Right cardiac atrium (tissue), 5 donors: ENCODE results near the gene PIAS1. TPM values are rescaled to one million over a fixed set of nuclear protein-coding genes. Genes with fewer than 3 reads are reported as not detected.

Source experiments
- ATAC-seq, 2 donors: fragments of 200-7000 bp; cut with Tn5 transposase; one replicate each; pipeline versions ENCODE4 v1.8.0 to v1.9.1; 2020; ENCODE audit warnings: moderate library complexity in 2 of 2, mild to moderate bottlenecking in 1 of 2
- DNase-seq, 3 donors: peaks; one replicate each; pipeline ENCODE4 v3.0.0-alpha.2; 2020
- H3K27ac ChIP-seq: one replicate; pipeline ENCODE4 v1.5.1; 2013; ENCODE audit warnings: mild to moderate bottlenecking, low read length, control low read depth, moderate library complexity
- H3K27me3 ChIP-seq: one replicate; pipeline ENCODE4 v1.6.1; 2013; ENCODE audit not compliant: control insufficient read depth, insufficient read depth
- H3K4me1 ChIP-seq: one replicate; pipeline ENCODE4 v1.6.1; 2013; ENCODE audit warnings: low read length; ENCODE audit not compliant: control insufficient read depth, insufficient read depth
- H3K4me3 ChIP-seq: one replicate; pipeline ENCODE4 v1.5.1; 2013; ENCODE audit warnings: low read length, control low read depth
- H3K9me3 ChIP-seq: one replicate; pipeline ENCODE4 v1.6.1; 2013; ENCODE audit warnings: low read length; ENCODE audit not compliant: control insufficient read depth
- WGBS: extraction: QIAGEN DNeasy Blood & Tissue Kit; methylation state at CpG from one replicate; pipeline ENCODE4 v1.1.7; 2013; 5-methylcytosine and 5-hydroxymethylcytosine counted together
- intact Hi-C, 4 donors: fragments of 100-400 bp; cut with DNase I; formaldehyde crosslinking; loops; one replicate each; pipeline versions ENCODE4 v1.11.0 to v1.14.0; 2022 to 2023
- polyA plus RNA-seq: library from polyadenylated mRNA; stranded (reverse); fragments of 200-250 nt; gene quantifications from one replicate; pipeline ENCODE4 v1.2.3, GENCODE V29; 2013
- total RNA-seq, 4 donors: library from RNA; stranded (reverse); fragmentation: NEBNext Ultra II Directional; extraction: Animal tissue kit (Norgen Biotek cat#: 25700); gene quantifications; one replicate each; pipeline ENCODE4 v1.2.1, GENCODE V29; 2021
- donor health status: healthy with polysubstance abuse.
- donor health status: DM: no; HTN: yes; CAD: no.
- donor health status: DM: no; HTN: no; CAD: no.
- donor health status: DM: no; HTN: yes; CAD: no; lungs with severe emphysema.
- donor health status: DM: yes; HTN: yes; CAD: no.

Gene PIAS1
- total and polyA plus RNA-seq, 5 donors: 8.7 to 38.2 (median 34.7) TPM

DNA sequence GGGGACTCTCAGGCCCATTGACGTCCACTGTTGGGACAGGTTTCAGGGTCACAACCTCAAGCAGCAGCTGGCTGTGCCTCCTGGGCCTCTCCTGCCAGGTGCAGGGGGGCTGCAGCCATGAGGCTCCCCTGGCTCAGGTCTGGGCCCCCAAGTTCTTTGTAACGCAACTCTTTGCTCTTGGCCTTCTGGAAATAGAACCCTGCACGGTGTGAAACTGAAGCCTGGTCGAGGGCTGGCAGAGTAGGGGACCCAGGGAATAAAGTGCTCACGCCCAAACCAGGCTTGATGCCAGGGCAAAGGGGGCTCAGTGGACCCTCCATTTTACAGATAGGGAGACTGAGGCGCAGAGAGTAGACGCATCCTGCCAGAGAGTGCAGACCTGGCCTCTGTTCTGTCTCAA lies 150.2 kb downstream of the PIAS1 start:
- Histone ChIP-seq H3K9me3 (no peaks in the 10 kb centered on the region), H3K4me1 (peaks cover 7% of the 10 kb centered on the region), H3K27me3 (no peaks in the 10 kb centered on the region), H3K4me3 (no peak overlapping the region), H3K27ac (no peak overlapping the region)
- WGBS: 96% methylated on average over 7 of the region's 7 CpGs
- intact Hi-C loops: no loop called here
- no peak for DNase-seq
- no peak for ATAC-seq

DNA sequence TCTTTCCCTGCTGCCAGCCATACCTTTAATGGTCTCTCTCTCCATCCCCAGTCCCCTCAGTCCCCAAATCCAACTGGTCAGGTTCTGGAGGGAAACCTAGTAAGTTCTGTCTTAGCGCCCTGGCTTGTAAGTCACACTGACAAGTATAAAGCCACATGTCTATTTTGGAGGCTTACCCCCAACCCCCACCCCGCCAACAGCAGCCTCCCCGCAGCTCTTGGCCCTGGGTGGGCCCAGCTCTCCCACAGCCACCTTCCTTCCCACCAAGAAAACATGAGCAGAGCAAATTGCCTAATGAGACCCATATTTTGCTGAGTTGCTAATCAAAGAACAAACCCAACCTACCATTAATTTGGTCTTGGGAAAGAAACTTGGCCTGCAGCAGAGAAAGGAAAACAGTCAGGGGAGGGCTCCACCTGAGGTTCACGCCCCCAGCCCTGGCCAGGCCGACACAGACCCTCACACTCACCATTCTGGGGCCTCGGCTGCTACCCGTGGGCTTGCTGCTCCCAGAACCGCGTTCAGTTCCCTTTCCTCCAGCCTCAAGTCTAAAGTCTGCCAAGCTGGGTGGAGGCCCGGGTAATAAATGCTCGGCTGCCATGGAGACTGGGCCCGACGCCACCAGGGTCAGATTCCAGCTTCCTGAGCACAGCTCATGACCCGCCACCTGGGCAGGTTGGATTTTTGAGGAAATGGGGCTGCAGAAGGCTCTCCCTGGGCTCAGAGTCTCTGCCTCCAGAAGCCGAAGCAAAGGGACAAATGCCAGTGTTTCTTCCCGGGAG lies 150.9 kb downstream of the PIAS1 start, which contains the start of gene CALML4:
Gene CALML4 (minus strand): TSS at position 557 of the 782 bp plus-strand sequence. CDS start 85 bp downstream, at position 472.
- H3K4me1 ChIP-seq: peaks cover 5% of the 10 kb centered on the region
- no peaks in the 10 kb centered on the region for H3K9me3 ChIP-seq
- 44% methylated on average over 16 of the region's 16 CpGs for WGBS
- intact Hi-C loops: no loop called here
- H3K27me3 ChIP-seq: no peaks in the 10 kb centered on the region
- H3K27ac ChIP-seq: no peak within 1 kb of the TSS
- no peak within 1 kb of the TSS for H3K4me3 ChIP-seq
- DNase-seq (peak; percentile 78 to 93 (median 91)), ATAC-seq (peak; percentile 70 to 83)

DNA sequence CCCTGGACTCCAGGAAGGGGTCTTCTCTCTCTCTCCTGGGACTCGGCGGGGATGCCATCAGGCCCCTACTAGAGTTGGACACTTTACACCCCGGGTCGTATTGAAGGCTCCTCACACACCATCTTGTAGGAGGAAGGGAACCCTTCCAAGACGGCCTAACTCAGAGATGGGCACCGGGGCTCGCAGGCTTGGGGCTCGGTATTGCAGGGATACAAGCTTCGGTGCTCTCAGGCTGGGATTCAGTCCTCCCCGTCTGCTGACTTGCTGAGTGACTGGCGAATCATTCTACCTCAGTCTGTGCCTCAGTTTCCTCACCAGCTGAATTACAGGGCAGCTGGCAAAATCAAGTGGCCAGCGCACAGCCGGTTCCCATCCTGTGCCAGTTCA lies 151.4 kb downstream of the PIAS1 start:
- ATAC-seq (no peak), DNase-seq (no peak)
- intact Hi-C loops: no loop called here
- H3K27me3 ChIP-seq: no peaks in the 10 kb centered on the region
- no peak overlapping the region for H3K27ac ChIP-seq
- H3K4me3 ChIP-seq: no peak overlapping the region
- H3K9me3 ChIP-seq: no peaks in the 10 kb centered on the region
- 73% methylated on average over 13 of the region's 13 CpGs for WGBS
- peaks cover 5% of the 10 kb centered on the region for H3K4me1 ChIP-seq

DNA sequence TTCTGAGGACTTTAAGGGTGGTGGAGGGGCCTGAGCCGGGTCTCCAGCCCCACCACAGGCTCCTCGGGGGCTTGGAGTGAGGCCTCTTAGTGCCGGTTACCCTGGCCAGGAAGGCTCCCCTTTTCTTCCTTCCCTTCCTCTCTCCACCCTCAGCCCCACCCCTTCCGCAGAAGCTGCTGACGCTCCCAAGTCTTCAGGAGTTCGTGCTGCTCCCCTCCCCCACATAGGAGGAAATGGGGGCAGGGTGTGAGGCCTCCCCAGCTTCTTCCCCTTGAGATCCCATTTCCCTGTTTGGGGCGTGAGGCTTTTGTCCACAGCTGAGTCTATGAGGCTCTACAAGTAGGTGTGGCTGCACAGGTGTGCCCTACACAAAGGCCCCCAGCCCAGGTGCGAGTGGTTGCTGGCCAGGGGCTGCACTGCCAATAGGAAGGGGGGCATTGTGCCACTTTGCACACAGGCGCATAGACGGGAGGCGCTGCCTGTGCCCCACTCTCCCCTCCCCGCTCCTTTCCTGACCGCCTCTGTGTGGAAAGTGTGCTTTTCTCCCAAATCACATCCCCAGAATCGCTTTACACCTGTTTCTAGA lies 151.9 kb downstream of the PIAS1 start:
- intact Hi-C loops: no loop called here
- WGBS: 65% methylated on average over 14 of the region's 14 CpGs
- H3K27me3 ChIP-seq: no peaks in the 10 kb centered on the region

DNA sequence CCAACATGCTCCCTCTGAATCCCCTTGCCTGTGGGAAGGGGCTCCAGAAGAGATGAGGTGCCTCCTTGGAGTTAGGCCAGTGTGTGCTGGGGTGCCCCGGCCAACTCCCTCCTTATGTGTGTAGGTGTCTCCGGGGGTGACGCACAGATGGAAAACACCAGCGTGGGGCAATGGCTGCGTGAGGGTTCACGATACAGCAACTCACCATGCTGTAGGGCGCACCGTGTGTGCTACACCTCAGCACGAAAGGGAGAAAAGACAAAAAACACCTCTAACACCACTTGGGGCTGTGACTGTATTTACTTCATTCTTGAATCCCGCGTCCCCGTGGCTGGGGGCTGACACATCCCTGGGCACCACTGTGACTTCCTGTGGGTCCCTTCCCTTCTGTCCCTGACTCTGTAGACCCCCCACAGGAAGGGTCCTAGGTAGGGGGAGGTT lies 152.6 kb downstream of the PIAS1 start:
- 94% methylated on average over 12 of the region's 12 CpGs for WGBS
- peaks cover 5% of the 10 kb centered on the region for H3K4me1 ChIP-seq

More for the DNA sequence above, 151.9 kb downstream of the PIAS1 start:
- Histone ChIP-seq H3K4me3 (no peak overlapping the region), H3K27ac (no peak overlapping the region), H3K9me3 (no peaks in the 10 kb centered on the region), H3K4me1 (peaks cover 5% of the 10 kb centered on the region)
- DNase-seq: peak; percentile 72 to 88 (median 88)
- peak; percentile 54 to 72 for ATAC-seq

DNA sequence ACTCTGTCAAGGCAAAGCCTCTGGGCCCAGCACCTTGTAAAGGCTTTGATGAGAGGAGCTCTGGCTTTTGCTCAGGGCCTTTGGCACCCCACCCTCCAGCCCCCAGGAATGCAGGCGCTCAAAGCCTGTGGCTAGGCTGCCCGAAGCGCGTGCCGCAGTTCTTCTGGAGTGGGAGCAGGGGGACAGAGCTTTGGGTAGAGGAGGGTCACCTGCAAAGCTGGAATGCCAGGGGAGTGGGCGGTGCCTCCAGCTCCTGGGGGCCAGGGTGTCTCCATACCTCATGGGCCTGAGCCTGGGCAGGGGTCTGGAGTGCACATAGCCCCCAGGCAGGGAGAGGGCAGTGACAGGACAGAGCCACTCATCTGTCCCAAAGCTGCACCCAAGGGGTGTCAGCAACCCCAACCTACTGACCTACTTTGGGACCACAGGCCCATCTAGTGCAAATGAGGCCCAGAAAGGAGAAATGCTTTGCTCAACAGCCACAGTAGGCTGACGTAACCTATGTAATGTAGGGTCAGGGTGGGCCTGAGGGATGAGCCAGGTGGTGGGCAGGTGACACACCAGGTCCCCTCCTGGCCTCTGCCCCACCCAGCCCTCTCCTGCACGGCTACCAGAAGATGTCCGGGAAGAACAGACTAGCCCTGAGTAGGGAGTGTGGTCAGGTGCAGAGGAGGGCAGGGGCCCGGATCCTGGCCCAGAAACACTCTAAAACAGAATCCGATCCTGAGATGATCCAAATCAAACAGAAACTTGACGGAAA lies 153.2 kb downstream of the PIAS1 start:
- WGBS: 88% methylated on average over 12 of the region's 12 CpGs
- Histone ChIP-seq H3K27me3 (no peaks in the 10 kb centered on the region), H3K9me3 (no peaks in the 10 kb centered on the region), H3K4me1 (peaks cover 5% of the 10 kb centered on the region), H3K27ac (no peak overlapping the region), H3K4me3 (no peak overlapping the region)
- no peak for ATAC-seq
- no peak for DNase-seq
- intact Hi-C loops: no loop called here

More for the DNA sequence above, 152.6 kb downstream of the PIAS1 start:
- ATAC-seq (no peak), DNase-seq (no peak)
- intact Hi-C loops: no loop called here
- H3K27me3 ChIP-seq: no peaks in the 10 kb centered on the region
- no peak overlapping the region for H3K27ac ChIP-seq
- H3K4me3 ChIP-seq: no peak overlapping the region
- no peaks in the 10 kb centered on the region for H3K9me3 ChIP-seq

DNA sequence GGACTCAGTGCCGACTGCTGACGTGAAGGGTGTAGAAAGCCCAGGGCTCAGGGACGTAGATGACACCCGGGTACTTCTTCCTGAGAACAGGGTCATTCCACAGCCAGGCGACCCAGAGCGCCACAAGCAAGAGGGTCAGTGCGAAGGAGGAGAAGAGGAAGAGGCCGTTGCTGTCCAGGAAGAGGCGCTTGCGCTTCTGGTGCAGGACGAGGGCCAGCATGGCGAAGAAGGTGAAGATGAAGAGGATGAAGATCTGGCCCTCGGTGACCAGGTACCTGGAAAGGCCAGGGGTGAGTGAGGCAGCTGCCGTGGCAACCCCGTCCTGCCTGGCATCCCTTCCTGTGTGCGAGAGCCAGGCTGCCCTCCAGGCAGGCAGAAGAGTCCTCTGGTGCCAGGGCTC lies 154.0 kb downstream of the PIAS1 start:
- Histone ChIP-seq H3K27ac (no peak overlapping the region), H3K27me3 (no peaks in the 10 kb centered on the region), H3K4me1 (peaks cover 5% of the 10 kb centered on the region), H3K9me3 (no peaks in the 10 kb centered on the region), H3K4me3 (no peak overlapping the region)
- 76% methylated on average over 16 of the region's 16 CpGs for WGBS
- DNase-seq: no peak
- no peak for ATAC-seq
- intact Hi-C loops: no loop called here

DNA sequence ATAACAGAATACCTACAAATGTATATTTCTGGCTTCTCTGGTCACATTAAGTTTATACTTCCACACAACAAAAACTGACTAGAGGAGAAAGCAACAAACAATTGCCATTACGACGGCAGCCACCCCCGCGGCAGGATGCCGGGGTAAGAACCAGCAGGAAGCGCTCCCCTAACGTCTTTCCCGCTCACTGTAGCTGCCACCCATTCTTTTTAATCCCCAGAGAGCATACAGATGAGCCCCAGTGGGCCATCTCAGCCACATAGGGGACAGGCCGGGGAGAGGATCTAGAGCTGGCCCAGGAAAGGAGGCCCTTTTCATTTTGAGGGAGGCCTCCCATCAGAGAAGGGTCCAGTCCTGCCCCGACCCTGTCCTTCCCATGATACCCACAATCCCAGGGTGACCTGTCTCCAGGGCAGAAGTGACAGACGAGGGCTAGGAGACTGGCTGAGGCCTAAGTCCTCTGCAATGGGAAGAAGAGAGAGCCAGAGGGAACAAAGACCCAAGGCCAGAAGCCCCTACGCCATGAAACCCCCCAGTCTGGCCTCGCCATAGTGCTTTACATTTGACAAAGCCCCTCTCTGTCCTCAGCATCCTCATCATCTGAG lies 154.6 kb downstream of the PIAS1 start:
- Histone ChIP-seq H3K9me3 (no peaks in the 10 kb centered on the region), H3K4me3 (no peak overlapping the region), H3K27me3 (no peaks in the 10 kb centered on the region), H3K4me1 (peaks cover 5% of the 10 kb centered on the region), H3K27ac (no peak overlapping the region)
- intact Hi-C loops: no loop called here
- no peak for ATAC-seq
- no peak for DNase-seq
- 72% methylated on average over 13 of the region's 13 CpGs for WGBS

DNA sequence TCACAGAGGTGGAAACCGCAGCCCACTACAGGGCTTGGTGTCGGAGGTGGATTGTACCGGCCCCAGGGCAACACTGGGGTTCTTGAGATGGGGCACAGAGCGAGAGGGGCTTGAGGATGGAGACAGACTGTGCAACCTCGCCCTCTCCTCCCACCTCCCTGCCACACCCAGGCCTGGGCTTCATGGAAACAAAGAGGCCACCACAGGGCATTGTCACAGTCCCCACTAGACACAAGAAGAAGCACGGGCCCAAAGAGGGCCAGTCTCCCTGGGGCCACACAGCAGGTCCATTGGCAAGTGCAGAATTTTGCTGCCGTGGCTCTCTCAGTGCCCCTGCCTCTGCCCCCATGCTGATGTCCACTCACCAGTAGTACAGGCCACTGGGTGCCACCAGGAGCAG lies 155.2 kb downstream of the PIAS1 start:
- no peaks in the 10 kb centered on the region for H3K9me3 ChIP-seq
- H3K4me3 ChIP-seq: no peak overlapping the region
- no peak overlapping the region for H3K27ac ChIP-seq
- H3K27me3 ChIP-seq: no peaks in the 10 kb centered on the region
- peaks cover 5% of the 10 kb centered on the region for H3K4me1 ChIP-seq
- intact Hi-C loops: no loop called here
- ATAC-seq (no peak), DNase-seq (no peak)
- 82% methylated on average over 7 of the region's 7 CpGs for WGBS

DNA sequence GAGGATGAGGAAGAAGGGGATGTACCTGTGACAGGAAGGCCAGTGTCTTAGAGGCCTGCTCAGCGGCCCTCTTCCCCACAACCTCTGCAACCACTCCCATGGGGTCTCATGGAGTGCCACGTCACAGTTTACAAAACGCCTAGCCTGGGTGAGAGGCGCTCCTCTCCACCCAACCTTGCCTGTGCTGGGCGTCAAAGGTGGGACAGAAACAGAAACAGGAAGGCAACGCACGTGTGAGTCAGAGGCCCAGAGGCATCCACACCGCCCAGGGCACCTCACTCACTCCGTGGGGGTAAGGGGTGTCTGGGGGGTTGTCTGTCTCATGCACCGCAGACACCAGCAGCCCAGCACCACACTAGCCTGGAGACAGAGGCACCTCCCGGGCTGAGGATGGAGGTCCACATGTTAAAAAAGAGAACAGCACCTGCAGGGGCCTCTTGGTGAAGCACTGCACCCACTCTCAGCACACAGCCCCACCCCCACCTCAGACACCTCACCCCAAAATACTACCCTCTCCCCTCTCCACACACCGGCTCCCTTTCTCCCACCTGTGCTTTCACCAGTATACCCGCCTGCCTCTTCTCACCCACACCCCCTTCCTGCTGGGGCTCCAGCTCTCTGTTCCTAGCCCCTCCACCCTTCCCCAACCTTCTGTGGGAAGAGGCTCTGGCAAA lies 155.8 kb downstream of the PIAS1 start:
- H3K27ac ChIP-seq: no peak overlapping the region
- intact Hi-C loops: loop anchor here in 1 of 4 donors (10.0 kb wide), 1 partner anchor 345 kb away; no protein-coding TSS in a partner anchor
- DNase-seq (no peak), ATAC-seq (no peak)
- no peaks in the 10 kb centered on the region for H3K27me3 ChIP-seq
- H3K4me3 ChIP-seq: no peak overlapping the region
- peaks cover 5% of the 10 kb centered on the region for H3K4me1 ChIP-seq
- H3K9me3 ChIP-seq: no peaks in the 10 kb centered on the region
- WGBS: 75% methylated on average over 13 of the region's 13 CpGs
